Pancreas (tissue), 10 donors: Measurements from ENCODE around the gene BAK1. TPM values are rescaled to one million over a fixed set of nuclear protein-coding genes. Genes with fewer than 3 reads are reported as not detected.

Experiments
- ATAC-seq, 4 donors: fragments of 200-7000 bp; cut with Tn5 transposase; one replicate each; pipeline versions ENCODE4 v1.8.0 to v1.9.1; 2020; ENCODE audit warnings: mild to moderate bottlenecking in 4 of 4, moderate library complexity in 4 of 4
- DNase-seq, 6 donors: peaks; one replicate each; pipeline ENCODE4 v3.0.0-alpha.2; 2020
- FAIRE-seq: peaks from 2 replicates; lab custom pipeline; 2012; peaks lifted over from hg19 to GRCh38; lab: Jason Lieb, UNC
- H3K27ac ChIP-seq, 4 donors: fragments of 200-600 bp; sonication (generic); 1 replicate in 3 of 4; 2 replicates in 1 of 4; pipeline versions ENCODE4 v1.5.0 to v1.8.0; 2020
- H3K27me3 ChIP-seq, 4 donors: fragments of 200-600 bp; one replicate each; pipeline ENCODE4 v1.8.0; 2021
- H3K36me3 ChIP-seq, 3 donors: fragments of 200-600 bp; sonication (generic) in 1 of 3; one replicate each; pipeline versions ENCODE4 v1.5.0 to v1.8.0; 2020 to 2021
- H3K4me1 ChIP-seq, 3 donors: fragments of 200-600 bp; one replicate each; pipeline ENCODE4 v1.8.0; 2021
- H3K4me3 ChIP-seq, 4 donors: fragments of 200-600 bp; sonication (generic) in 2 of 4; one replicate each; pipeline versions ENCODE4 v1.5.0 to v1.8.0; 2020 to 2021
- H3K9me3 ChIP-seq, 4 donors: fragments of 200-600 bp; one replicate each; pipeline ENCODE4 v1.8.0; 2021
- CTCF ChIP-seq, 4 donors: fragments of 200-600 bp; sonication (generic) in 3 of 4; IDR thresholded peaks; one replicate each; pipeline versions ENCODE4 v1.5.0 to v1.8.0; 2021; ENCODE audit warnings: antibody characterized with exemption in 4 of 4
- WGBS, 2 donors: extraction: QIAGEN DNeasy Blood & Tissue Kit; methylation state at CpG; one replicate each; pipeline ENCODE4 v1.1.7; 2013; 5-methylcytosine and 5-hydroxymethylcytosine counted together
- intact Hi-C, 3 donors: fragments of 100-400 bp; cut with DNase I; formaldehyde crosslinking; loops; one replicate each; pipeline versions ENCODE4 v1.11.1 to v1.14.2; 2022
- polyA plus RNA-seq, 2 donors: library from polyadenylated mRNA; stranded (reverse); fragments of 200-250 nt; gene quantifications; one replicate each; pipeline ENCODE4 v1.2.3, GENCODE V29; 2013
- total RNA-seq, 6 donors: library from RNA; stranded (reverse); fragmentation: NEBNext Ultra II Directional in 4 of 6; extraction: Animal tissue kit (Norgen Biotek cat#: 25700) in 4 of 6; gene quantifications; one replicate each; pipeline versions ENCODE4 v1.2.1 to v1.2.4, GENCODE V29; 2021 to 2023
- donor health status: healthy with polysubstance abuse.
- donor health status: DM: no; HTN: no; CAD: no; lungs with moderate emphysema.
- donor health status: DM: no; HTN: no; CAD: no.
- donor health status: control.
- donor health status: control.
- donor health status: Bipolar disorder and iron deficiency.
- donor health status: DM: yes; HTN: yes; CAD: no.
- donor health status: DM: no; HTN: no; CAD: no.
- donor health status: DM: no; HTN: no; CAD: no.
- donor health status: DM: yes; HTN: yes; CAD: no.

Gene BAK1
- total and polyA plus RNA-seq, 8 donors: 5.6 to 11.2 (median 7.3) TPM

DNA sequence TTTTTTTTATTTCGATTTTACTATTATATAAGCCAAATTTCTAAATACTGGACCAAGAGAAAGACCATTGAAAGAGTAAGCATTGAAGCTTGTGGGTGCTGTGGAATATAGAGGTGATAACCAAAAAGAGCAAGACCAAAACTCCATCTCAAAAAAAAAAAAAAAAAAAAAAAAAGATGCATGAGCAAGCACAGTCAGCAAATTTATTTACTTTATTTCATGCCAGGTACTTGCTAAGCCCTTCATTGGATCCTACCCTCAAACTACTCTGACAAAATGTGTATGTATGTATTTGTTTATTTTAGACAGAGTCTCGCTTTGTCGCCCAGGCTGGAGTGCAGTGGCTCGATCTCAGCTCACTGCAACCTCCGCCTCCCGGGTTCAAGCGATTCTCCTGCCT lies 27.8 kb downstream of the BAK1 start:
- no peaks in the 10 kb centered on the region for H3K36me3 ChIP-seq
- intact Hi-C loops: no loop called here
- FAIRE-seq: no peak
- 85 to 92% methylated on average over 7 of the region's 7 CpGs for WGBS, 2 donors
- no peaks in the 10 kb centered on the region for H3K4me1 ChIP-seq
- H3K27me3 ChIP-seq: no peaks in the 10 kb centered on the region
- TF ChIP-seq CTCF (IDR thresholded peaks at IDR 0.05): no peak
- no peak overlapping the region for H3K27ac ChIP-seq
- no peak overlapping the region for H3K4me3 ChIP-seq
- ATAC-seq: no peak
- no peaks in the 10 kb centered on the region for H3K9me3 ChIP-seq
- no peak for DNase-seq

DNA sequence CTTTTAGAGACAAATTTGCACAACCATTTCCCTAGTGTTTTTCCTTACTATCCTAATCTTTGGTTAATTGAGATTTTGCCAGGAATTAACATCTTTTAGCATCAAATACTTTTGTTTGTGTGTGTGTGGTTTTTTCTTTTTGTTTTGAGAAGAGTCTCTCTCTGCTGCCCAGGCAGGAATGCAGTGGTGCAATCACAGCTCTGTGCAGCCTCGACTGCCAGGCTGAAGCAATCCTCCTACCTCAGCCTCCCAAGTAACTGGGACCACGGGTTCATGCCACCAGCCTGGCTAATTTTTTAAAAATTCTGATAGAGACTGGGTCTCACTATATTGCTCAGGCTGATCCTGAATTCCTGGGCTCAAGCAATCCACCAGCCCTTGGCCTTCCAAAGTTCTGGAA lies 28.5 kb downstream of the BAK1 start:
- 56 to 68% methylated on average over 2 of the region's 2 CpGs for WGBS, 2 donors
- no peak for FAIRE-seq
- DNase-seq: no peak
- Histone ChIP-seq H3K4me1 (no peaks in the 10 kb centered on the region), H3K9me3 (no peaks in the 10 kb centered on the region), H3K27ac (no peak overlapping the region), H3K36me3 (no peaks in the 10 kb centered on the region), H3K4me3 (no peak overlapping the region), H3K27me3 (no peaks in the 10 kb centered on the region)
- TF ChIP-seq CTCF (IDR thresholded peaks at IDR 0.05): no peak
- no peak for ATAC-seq
- intact Hi-C loops: no loop called here

- H3K4me3 ChIP-seq: no peak overlapping the region
- no peak for TF ChIP-seq CTCF (IDR thresholded peaks at IDR 0.05)
- WGBS, 2 donors: 69 to 93% methylated on average over 2 of the region's 2 CpGs
- DNase-seq: no peak
- no peak for ATAC-seq
- H3K9me3 ChIP-seq: no peaks in the 10 kb centered on the region
- no peaks in the 10 kb centered on the region for H3K36me3 ChIP-seq
- H3K27me3 ChIP-seq: no peaks in the 10 kb centered on the region
- FAIRE-seq: no peak
- H3K27ac ChIP-seq: no peak overlapping the region
- no peaks in the 10 kb centered on the region for H3K4me1 ChIP-seq
- intact Hi-C loops: no loop called here
Measured at GRCh38 chr6:33549896-33550295, 30.2 kb downstream of the BAK1 start.

DNA sequence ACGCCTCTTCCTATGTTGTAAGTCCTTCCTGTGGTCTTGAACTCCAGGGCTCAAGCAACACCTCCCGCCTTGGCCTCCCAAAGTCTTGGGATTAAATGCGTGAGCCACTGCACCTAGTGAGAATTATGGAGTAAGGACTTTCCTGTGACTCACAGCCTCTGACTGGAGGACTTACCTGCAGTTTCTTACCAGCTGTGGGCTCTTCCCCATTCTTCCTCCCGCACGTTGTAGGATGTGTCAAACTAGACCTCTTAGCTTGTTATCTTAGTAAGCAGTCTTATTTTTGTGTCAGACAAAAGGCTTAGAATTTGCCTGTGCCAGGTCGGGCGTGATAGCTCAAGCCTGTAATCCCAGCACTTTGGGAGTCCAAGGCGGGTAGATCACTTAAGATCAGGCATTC lies 30.9 kb downstream of the BAK1 start:
- H3K4me1 ChIP-seq: no peaks in the 10 kb centered on the region
- FAIRE-seq (no peak), DNase-seq (no peak), ATAC-seq (no peak)
- intact Hi-C loops: no loop called here
- no peaks in the 10 kb centered on the region for H3K36me3 ChIP-seq
- H3K4me3 ChIP-seq: no peak overlapping the region
- no peak for TF ChIP-seq CTCF (IDR thresholded peaks at IDR 0.05)
- no peak overlapping the region for H3K27ac ChIP-seq
- 74 to 81% methylated on average over 8 of the region's 8 CpGs for WGBS, 2 donors
- H3K9me3 ChIP-seq: no peaks in the 10 kb centered on the region
- H3K27me3 ChIP-seq: no peaks in the 10 kb centered on the region

GRCh38 chr6:33547499-33547898 lies 32.6 kb downstream of the BAK1 start:
- WGBS, 2 donors: 31 to 34% methylated on average over 2 of the region's 2 CpGs

More at GRCh38 chr6:33547499-33547898, 32.6 kb downstream of the BAK1 start:
- no peaks in the 10 kb centered on the region for H3K27me3 ChIP-seq
- H3K36me3 ChIP-seq: no peaks in the 10 kb centered on the region
- no peak for FAIRE-seq
- TF ChIP-seq CTCF (IDR thresholded peaks at IDR 0.05): no peak
- no peak for ATAC-seq
- no peak overlapping the region for H3K4me3 ChIP-seq
- no peak overlapping the region for H3K27ac ChIP-seq
- DNase-seq: no peak
- H3K4me1 ChIP-seq: no peaks in the 10 kb centered on the region
- intact Hi-C loops: no loop called here
- no peaks in the 10 kb centered on the region for H3K9me3 ChIP-seq
